NCI-H82 (cell line): Measurements from ENCODE around the gene PLEKHO2.

Source experiments
- DNase-seq: peaks from one replicate; lab custom pipeline; 2025; lab: John Stamatoyannopoulos, UW

Gene PLEKHO2

GRCh38 chr15:64825431-64826294 is 16.1 kb upstream of the PLEKHO2 start, which contains the start of gene PIF1:
TSS of gene PIF1 (minus strand) at chr15:64825647. CDS start at chr15:64824335, 1,312 bp downstream.
- DNase-seq, result peak; percentile 100

DNA sequence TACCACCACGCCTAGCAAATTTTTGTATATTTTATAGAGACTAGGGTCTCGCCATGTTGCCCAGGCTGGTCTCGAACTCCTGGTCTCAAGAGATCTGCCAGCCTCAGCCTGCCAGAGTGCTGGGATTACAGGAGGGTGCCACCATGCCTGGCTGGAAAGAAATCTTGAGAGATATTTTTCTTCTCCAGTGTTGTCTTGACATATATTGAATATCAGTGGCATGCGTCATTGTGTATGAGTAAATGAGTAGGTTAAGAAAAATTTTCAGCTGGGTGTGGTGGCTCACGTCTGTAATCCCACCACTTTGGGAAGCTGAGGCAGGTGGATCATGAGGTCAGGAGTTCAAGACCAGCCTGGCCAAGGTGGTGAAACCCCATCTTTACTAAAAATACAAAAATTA is 12.7 kb upstream of the PLEKHO2 start:
- DNase-seq, result no peak

- no peak for DNase-seq
Measured at GRCh38 chr15:64833690-64834089, 8.0 kb upstream of the PLEKHO2 start.

DNA sequence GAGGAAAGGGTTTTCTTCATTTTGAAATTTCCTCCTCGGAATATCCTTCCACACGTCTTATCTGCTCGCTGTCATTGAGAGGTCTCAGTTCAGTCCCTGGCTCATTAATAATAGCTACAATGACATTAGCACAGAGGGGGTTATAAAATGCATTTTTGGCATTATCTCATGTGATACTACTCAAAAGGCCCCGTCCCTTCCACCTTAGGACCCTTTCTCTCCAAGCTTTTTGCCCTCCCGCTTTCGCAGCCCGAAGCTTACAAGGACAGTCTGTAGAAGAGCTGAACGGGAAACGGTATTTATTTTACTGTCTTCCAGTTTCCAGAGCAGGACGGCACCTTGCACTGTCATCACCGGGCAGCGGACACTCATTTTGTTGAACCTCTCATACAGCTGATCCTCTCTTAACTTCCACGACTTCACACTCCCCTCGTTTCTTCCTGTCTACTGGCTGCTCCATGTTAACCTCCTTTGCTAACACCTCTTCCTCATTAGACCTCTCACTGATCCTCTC is 5.6 kb upstream of the PLEKHO2 start:
- no peak for DNase-seq

DNA sequence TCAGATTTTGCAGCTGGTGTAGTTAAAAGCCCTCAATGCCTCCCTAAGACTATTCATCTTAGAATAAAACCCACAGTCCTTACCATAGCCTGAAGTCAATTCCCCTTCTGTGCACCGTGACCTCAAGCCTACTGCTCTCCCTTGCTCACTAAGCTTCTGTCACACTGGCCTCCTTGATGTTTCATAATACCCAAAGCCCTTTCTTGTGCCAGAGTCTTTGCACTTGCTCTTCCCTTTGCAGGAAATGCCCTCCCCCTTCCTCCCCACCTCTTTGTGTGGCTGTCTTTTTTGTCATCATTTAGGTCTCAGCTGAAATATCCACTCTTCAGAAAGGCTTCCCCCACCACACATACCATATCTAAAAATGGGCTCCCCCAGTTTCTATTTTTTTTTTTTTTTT is 4.2 kb upstream of the PLEKHO2 start:
- no peak for DNase-seq

- no peak for DNase-seq
Measured at GRCh38 chr15:64841060-64841343, 713 bp upstream of the PLEKHO2 start.

DNA sequence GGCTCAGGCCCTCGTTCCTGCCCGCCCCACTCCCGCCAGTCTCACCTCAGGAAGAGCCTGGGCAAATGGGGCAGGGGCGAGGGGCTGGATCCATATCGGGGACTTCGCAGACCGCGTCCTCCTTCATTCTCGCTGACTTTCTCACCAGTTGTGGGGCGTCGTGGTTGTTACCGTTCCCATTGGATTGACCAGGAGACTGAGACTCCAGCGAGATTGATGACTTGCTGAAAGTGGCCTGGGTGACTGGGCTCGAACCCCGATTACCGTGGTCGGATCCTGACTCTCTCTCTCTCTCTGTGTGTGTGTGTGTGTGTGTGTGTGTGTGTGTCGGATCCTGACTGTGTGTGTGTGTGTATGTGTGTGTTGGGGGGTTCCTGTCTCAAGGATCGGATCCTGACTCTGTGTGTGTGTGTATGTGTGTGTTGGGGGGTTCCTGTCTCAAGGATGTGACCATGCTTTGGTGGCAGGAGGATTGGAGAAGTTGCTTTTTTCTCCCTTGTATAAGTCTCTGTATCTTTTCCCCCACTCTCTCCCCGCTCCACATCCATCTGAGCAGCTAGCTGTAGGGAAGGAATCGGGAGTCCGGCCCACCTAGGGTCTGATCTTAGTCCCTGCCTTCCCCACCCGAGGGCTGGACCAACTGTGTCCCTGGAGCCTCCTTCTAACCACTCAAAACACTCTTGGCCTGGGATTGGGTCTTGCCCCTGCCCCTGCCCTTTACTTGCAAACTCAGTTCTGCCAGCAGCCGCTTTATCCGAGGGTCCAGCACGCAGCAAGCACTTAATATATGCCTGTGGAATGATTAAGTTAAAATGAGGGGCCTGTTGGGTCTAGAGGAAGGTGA is 603 bp downstream of the PLEKHO2 start:
- DNase-seq, result peak; percentile 56

GRCh38 chr15:64842986-64843561 is 1.4 kb downstream of the PLEKHO2 start:
- DNase-seq, result peak; percentile 67

DNA sequence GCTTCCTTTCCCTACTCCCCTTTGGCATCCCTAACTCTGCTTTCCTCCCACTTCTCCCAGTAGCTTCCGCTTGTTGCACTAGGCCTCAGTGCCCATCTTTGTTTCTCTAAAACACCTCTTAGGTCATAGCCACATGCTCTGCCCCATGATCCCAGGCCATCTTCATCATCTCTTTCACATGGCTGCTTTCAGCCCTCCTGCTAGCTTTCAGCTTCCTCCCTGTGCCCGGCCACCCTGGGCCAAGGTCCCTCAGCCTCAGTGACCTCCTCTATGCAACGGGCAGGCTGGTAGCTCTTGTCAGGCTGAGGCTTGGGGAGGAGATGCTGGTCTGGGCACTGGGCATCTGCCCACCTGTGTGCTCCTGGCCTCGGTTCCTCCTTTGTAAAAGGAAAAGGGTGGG is 2.3 kb downstream of the PLEKHO2 start:
- no peak for DNase-seq

DNA sequence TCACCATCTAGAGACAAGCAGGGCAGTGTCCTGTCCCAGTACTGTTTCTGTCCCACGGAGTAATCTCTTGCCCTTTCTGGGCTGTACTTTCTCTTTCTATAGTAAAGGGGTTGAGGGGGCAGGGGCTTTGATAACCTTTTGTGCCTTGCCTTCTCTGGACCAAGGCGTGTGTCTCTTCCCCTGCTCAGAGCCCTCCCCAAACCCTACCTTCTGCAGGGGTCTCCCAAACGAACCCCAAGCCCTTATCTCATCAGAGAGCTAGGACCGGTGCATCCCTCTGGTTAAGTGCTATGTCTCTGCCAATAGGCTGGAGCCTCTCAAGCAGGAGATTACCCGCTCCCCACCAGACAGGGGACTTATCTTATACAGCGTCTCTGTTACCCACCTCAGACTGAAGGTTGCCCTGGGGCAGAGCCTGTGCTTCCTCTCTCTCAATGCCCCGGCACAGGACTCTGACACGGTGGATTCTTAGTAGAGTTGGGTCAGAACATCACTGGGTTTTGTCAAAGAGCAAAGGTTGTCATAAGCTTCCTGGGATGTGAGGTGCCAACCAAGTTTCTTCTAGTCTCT is 2.9 kb downstream of the PLEKHO2 start:
- DNase-seq, result peak; percentile 62

DNA sequence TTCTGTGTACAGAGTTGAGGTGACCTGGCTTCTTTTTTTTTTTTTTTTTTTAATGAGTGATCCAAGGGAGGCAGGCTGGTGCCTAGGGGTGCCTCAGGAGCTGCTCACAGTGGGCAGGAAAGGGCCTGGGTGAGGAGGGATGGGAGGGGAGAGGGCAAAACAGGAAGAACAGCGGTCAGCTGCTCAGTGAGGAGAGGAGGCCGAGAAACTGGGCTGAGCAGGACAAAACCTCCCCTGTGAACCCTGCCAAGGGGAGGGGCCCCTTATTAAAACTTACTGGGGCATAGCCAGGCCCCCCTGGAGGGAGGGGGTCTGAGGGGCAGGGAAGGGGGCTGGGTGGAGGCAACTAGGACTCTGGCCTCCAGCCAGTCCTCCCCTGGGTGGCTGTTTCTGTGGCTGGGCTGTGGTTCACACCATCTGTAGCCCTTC is 3.5 kb downstream of the PLEKHO2 start:
- DNase-seq, result no peak

DNA sequence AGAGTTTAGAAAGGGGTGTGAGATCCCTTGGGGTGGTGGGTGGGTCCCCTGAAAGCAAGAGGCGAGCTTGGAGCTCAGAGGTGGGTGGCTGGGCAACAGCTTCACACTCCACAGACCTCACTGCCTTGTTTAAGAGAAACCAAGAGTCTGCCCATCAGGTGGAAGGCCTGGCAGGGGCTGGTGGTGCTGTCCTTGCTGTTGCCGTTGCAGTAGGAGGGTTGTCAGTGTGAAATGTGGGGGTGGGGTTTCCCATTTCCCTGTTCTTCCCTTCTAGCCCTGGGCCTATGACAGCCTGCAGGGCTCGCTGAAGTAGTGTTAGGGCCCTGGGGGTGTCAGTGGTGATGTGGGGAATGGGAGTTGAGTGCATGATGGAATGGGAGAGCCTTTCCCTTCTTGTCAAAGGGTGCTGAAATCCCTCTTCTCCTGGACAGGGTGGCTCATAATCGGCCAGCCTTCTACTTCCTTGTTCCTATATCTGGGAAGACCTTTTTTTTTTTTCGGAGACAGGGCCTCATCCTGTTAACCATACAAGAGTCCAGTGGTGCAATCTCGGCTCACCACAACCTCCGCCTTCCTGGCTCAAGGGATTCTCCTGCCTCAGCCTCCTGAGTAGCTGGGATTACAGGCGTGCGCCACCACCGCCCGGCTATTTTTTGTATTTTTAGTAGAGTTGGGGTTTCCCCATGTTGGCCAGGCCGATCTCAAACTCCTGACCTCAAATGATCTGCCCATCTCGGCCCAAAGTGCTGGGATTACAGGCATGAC is 4.3 kb downstream of the PLEKHO2 start:
- no peak for DNase-seq

GRCh38 chr15:64847016-64847415 is 5.3 kb downstream of the PLEKHO2 start:
- DNase-seq, result no peak

GRCh38 chr15:64847448-64847847 is 5.7 kb downstream of the PLEKHO2 start:
- DNase-seq, result no peak

GRCh38 chr15:64847876-64848716 is 6.4 kb downstream of the PLEKHO2 start:
- DNase-seq, result no peak

DNA sequence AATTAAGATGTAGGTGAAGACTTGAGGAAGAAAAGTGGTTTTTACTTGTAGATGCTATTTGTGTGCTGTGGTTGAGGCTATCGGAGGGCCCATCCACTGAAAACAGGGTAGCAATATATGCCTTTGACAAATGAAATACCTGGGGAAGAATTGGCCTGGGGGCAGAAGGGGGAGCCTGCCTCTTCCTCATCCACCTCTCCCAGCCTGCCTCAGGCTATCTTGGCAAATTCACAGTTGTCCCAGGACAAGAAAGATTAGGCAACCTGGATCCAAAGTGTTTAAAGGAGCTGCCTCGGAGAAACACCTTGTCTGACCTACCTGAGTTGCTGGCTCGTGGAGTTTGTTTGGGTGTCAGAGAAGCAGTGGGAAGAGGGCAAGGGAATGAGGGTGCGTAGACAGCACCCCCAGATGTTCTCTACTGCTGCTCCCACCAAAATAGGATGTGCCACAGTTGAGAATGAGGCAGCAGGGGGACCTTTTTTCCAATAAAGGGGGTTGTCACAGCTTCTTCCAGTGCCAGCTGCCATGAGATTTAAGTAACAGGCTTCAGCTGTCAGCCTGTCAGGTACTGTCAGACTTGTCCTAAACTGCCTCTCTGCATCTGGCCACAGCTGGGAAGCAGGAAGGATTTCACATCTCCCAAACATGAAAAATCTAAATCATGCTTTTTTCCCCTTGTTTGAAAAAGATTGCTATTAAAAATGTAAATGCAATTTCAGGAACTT is 9.2 kb downstream of the PLEKHO2 start:
- DNase-seq, result no peak

- no peak for DNase-seq
Measured at GRCh38 chr15:64851503-64851840, 9.8 kb downstream of the PLEKHO2 start.

- no peak for DNase-seq
Measured at GRCh38 chr15:64854041-64854440, 12.3 kb downstream of the PLEKHO2 start.

GRCh38 chr15:64854526-64854925 is 12.8 kb downstream of the PLEKHO2 start:
- DNase-seq, result no peak
